Measurements from ENCODE around the gene PAX2.

Gene PAX2

GRCh38 chr10:100827819-100828737, 82.7 kb downstream of the PAX2 start:
- TF ChIP-seq TAF1 (IDR thresholded peaks at IDR 0.05; ENCODE audit: low read depth, low read length), result no peak
- TF ChIP-seq SPI1 (IDR thresholded peaks at IDR 0.05; ENCODE audit: low read depth, low read length), result no peak
- no peak for TF ChIP-seq PAX5 (IDR thresholded peaks at IDR 0.05; ENCODE audit: insufficient read depth, low read length, severe bottlenecking)
- no peak for TF ChIP-seq POU2F2 (IDR thresholded peaks at IDR 0.05; ENCODE audit: low read depth, low read length)
- no peak for TF ChIP-seq POLR2A (IDR thresholded peaks at IDR 0.05; ENCODE audit: low read depth, low read length)
- FAIRE-seq (peak; percentile 26), DNase-seq (ENCODE audit: insufficient read length, low spot score) (peak; percentile 63)

GRCh38 chr10:100828738-100829096, 83.3 kb downstream of the PAX2 start:
- FAIRE-seq, result no peak

GRCh38 chr10:100829097-100829870, 83.9 kb downstream of the PAX2 start:
- no peak for TF ChIP-seq POLR2A (IDR thresholded peaks at IDR 0.05; ENCODE audit: low read depth, low read length)
- TF ChIP-seq PAX5 (IDR thresholded peaks at IDR 0.05; ENCODE audit: insufficient read depth, low read length, severe bottlenecking), result no peak
- TF ChIP-seq POLR2AphosphoS5 (IDR thresholded peaks at IDR 0.05; ENCODE audit: low read depth, low read length), result no peak
- TF ChIP-seq POU2F2 (IDR thresholded peaks at IDR 0.05; ENCODE audit: low read depth, low read length), result no peak
- TF ChIP-seq SPI1 (IDR thresholded peaks at IDR 0.05; ENCODE audit: low read depth, low read length), result no peak
- TF ChIP-seq TAF1 (IDR thresholded peaks at IDR 0.05; ENCODE audit: low read depth, low read length), result no peak
- DNase-seq (ENCODE audit: insufficient read length, low spot score) (no peak), FAIRE-seq (no peak)

More at GRCh38 chr10:100828738-100829096, 83.3 kb downstream of the PAX2 start:
- TF ChIP-seq POLR2A (IDR thresholded peaks at IDR 0.05; ENCODE audit: low read depth, low read length), result no peak
- no peak for TF ChIP-seq POLR2AphosphoS5 (IDR thresholded peaks at IDR 0.05; ENCODE audit: low read depth, low read length)
- no peak for TF ChIP-seq TAF1 (IDR thresholded peaks at IDR 0.05; ENCODE audit: low read depth, low read length)
- TF ChIP-seq SPI1 (IDR thresholded peaks at IDR 0.05; ENCODE audit: low read depth, low read length), result no peak
- no peak for TF ChIP-seq POU2F2 (IDR thresholded peaks at IDR 0.05; ENCODE audit: low read depth, low read length)
- TF ChIP-seq PAX5 (IDR thresholded peaks at IDR 0.05; ENCODE audit: insufficient read depth, low read length, severe bottlenecking), result no peak
- DNase-seq (ENCODE audit: insufficient read length, low spot score), result no peak

- TF ChIP-seq POU2F2 (IDR thresholded peaks at IDR 0.05; ENCODE audit: low read depth, low read length) (no peak), POLR2A (IDR thresholded peaks at IDR 0.05; ENCODE audit: low read depth, low read length) (no peak), POLR2AphosphoS5 (IDR thresholded peaks at IDR 0.05; ENCODE audit: low read depth, low read length) (no peak), TAF1 (IDR thresholded peaks at IDR 0.05; ENCODE audit: low read depth, low read length) (no peak), SPI1 (IDR thresholded peaks at IDR 0.05; ENCODE audit: low read depth, low read length) (no peak), PAX5 (IDR thresholded peaks at IDR 0.05; ENCODE audit: insufficient read depth, low read length, severe bottlenecking) (no peak)
- no peak for FAIRE-seq
- DNase-seq (ENCODE audit: insufficient read length, low spot score), result no peak
These were observed 84.7 kb downstream of the PAX2 start for GRCh38 chr10:100829933-100830727.

GRCh38 chr10:100830728-100831111, 85.3 kb downstream of the PAX2 start:
- TF ChIP-seq TAF1 (IDR thresholded peaks at IDR 0.05; ENCODE audit: low read depth, low read length) (no peak), POLR2A (IDR thresholded peaks at IDR 0.05; ENCODE audit: low read depth, low read length) (no peak), SPI1 (IDR thresholded peaks at IDR 0.05; ENCODE audit: low read depth, low read length) (no peak), POU2F2 (IDR thresholded peaks at IDR 0.05; ENCODE audit: low read depth, low read length) (no peak), POLR2AphosphoS5 (IDR thresholded peaks at IDR 0.05; ENCODE audit: low read depth, low read length) (no peak), PAX5 (IDR thresholded peaks at IDR 0.05; ENCODE audit: insufficient read depth, low read length, severe bottlenecking) (no peak)
- FAIRE-seq, result no peak
- DNase-seq (ENCODE audit: insufficient read length, low spot score), result no peak

GRCh38 chr10:100831742-100832141, 86.4 kb downstream of the PAX2 start:
- FAIRE-seq (no peak), DNase-seq (ENCODE audit: insufficient read length, low spot score) (no peak)
- TF ChIP-seq POLR2A (IDR thresholded peaks at IDR 0.05; ENCODE audit: low read depth, low read length), result no peak
- TF ChIP-seq POU2F2 (IDR thresholded peaks at IDR 0.05; ENCODE audit: low read depth, low read length), result no peak
- TF ChIP-seq PAX5 (IDR thresholded peaks at IDR 0.05; ENCODE audit: insufficient read depth, low read length, severe bottlenecking), result no peak
- TF ChIP-seq POLR2AphosphoS5 (IDR thresholded peaks at IDR 0.05; ENCODE audit: low read depth, low read length), result no peak
- TF ChIP-seq TAF1 (IDR thresholded peaks at IDR 0.05; ENCODE audit: low read depth, low read length), result no peak
- no peak for TF ChIP-seq SPI1 (IDR thresholded peaks at IDR 0.05; ENCODE audit: low read depth, low read length)

GRCh38 chr10:100835810-100836209, 90.4 kb downstream of the PAX2 start:
- TF ChIP-seq POLR2AphosphoS5 (IDR thresholded peaks at IDR 0.05; ENCODE audit: low read depth, low read length) (no peak), POLR2A (IDR thresholded peaks at IDR 0.05; ENCODE audit: low read depth, low read length) (no peak), POU2F2 (IDR thresholded peaks at IDR 0.05; ENCODE audit: low read depth, low read length) (no peak), SPI1 (IDR thresholded peaks at IDR 0.05; ENCODE audit: low read depth, low read length) (no peak), PAX5 (IDR thresholded peaks at IDR 0.05; ENCODE audit: insufficient read depth, low read length, severe bottlenecking) (no peak), TAF1 (IDR thresholded peaks at IDR 0.05; ENCODE audit: low read depth, low read length) (no peak)
- FAIRE-seq, result no peak
- DNase-seq (ENCODE audit: insufficient read length, low spot score), result no peak

GRCh38 chr10:100836891-100837290, 91.5 kb downstream of the PAX2 start:
- no peak for TF ChIP-seq POLR2AphosphoS5 (IDR thresholded peaks at IDR 0.05; ENCODE audit: low read depth, low read length)
- TF ChIP-seq POU2F2 (IDR thresholded peaks at IDR 0.05; ENCODE audit: low read depth, low read length), result no peak
- no peak for TF ChIP-seq POLR2A (IDR thresholded peaks at IDR 0.05; ENCODE audit: low read depth, low read length)
- TF ChIP-seq PAX5 (IDR thresholded peaks at IDR 0.05; ENCODE audit: insufficient read depth, low read length, severe bottlenecking), result no peak
- TF ChIP-seq SPI1 (IDR thresholded peaks at IDR 0.05; ENCODE audit: low read depth, low read length), result no peak
- TF ChIP-seq TAF1 (IDR thresholded peaks at IDR 0.05; ENCODE audit: low read depth, low read length), result no peak
- DNase-seq (ENCODE audit: insufficient read length, low spot score), result no peak
- FAIRE-seq, result no peak
